Activated T-cell treated with anti-CD3 and anti-CD28 coated beads, Interleukin-2, amount 50 U/mL, for 72 hours (primary cell): ENCODE data around the gene FCER1G. TPM values are rescaled to one million over a fixed set of nuclear protein-coding genes. Genes with fewer than 3 reads are reported as not detected.

Source experiments
- ATAC-seq, 2 donors: fragments of 150-1000 bp; cut with Tn5 transposase; replicated peaks in 1 of 2; 2 replicates each; pipeline ENCODE4 v1.10.0; 2021; ENCODE audit warnings: moderate library complexity in 2 of 2, mild to moderate bottlenecking in 1 of 2
- DNase-seq, 2 donors: peaks; one replicate each; pipeline ENCODE4 v3.0.0; 2021 to 2022; ENCODE audit warnings: mixed read lengths in 1 of 2
- H3K27ac Mint-ChIP-seq: one replicate; pipeline ENCODE4 v1.8.0; 2022; ENCODE audit warnings: mild to moderate bottlenecking, moderate library complexity, mixed read lengths
- H3K27me3 Mint-ChIP-seq: one replicate; pipeline ENCODE4 v1.8.0; 2022; ENCODE audit warnings: low read depth, mixed read lengths
- H3K36me3 Mint-ChIP-seq, 2 donors: one replicate each; pipeline ENCODE4 v1.8.0; 2022; ENCODE audit warnings: mixed read lengths in 2 of 2, mild to moderate bottlenecking in 1 of 2; ENCODE audit not compliant: insufficient read depth in 2 of 2
- H3K4me1 Mint-ChIP-seq: one replicate; pipeline ENCODE4 v1.8.0; 2022; ENCODE audit warnings: low read depth, mixed read lengths
- H3K4me3 Mint-ChIP-seq, 2 donors: one replicate each; pipeline ENCODE4 v1.8.0; 2022; ENCODE audit warnings: mild to moderate bottlenecking in 2 of 2, mixed read lengths in 2 of 2, moderate library complexity in 2 of 2
- H3K9me3 Mint-ChIP-seq, 2 donors: one replicate each; pipeline ENCODE4 v1.8.0; 2022; ENCODE audit warnings: mixed read lengths in 2 of 2
- total RNA-seq, 2 donors: library from RNA; stranded (reverse); gene quantifications; one replicate each; pipeline ENCODE4 v1.2.3, GENCODE V29; 2022

FCER1G gene
- total RNA-seq, 2 donors from 2014 or later = 1.8 to 3.7 TPM

DNA sequence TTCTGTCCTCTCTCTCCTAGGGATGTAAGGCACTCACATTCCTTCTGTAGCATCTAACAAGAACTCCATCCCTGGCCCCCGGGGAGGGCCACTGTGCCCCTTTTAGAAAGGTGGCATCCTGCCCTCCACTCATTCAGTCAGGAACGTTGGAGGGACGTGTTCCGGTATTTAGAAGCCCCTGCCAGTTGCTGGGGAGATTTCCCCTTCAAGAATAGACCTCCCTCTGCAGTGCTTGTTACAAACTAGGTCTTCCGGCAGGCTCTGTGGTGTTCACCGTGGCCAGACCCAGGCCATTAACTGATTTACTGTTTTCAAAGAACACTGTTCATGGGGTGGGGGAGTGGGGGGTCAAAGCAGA lies 44.2 kb downstream of the FCER1G start:
- peaks cover 16 to 20% of the 10 kb centered on the region in 2 donors for H3K36me3 Mint-ChIP-seq
- H3K4me1 Mint-ChIP-seq = peaks cover 25% of the 10 kb centered on the region
- no peak overlapping the region for H3K27ac Mint-ChIP-seq
- DNase-seq = no peak
- no peak for ATAC-seq
- H3K9me3 Mint-ChIP-seq = peaks cover 6 to 11% of the 10 kb centered on the region in 2 donors
- H3K27me3 Mint-ChIP-seq = peaks cover 61% of the 10 kb centered on the region
- peak overlapping the region; percentile 57 to 84 for H3K4me3 Mint-ChIP-seq

DNA sequence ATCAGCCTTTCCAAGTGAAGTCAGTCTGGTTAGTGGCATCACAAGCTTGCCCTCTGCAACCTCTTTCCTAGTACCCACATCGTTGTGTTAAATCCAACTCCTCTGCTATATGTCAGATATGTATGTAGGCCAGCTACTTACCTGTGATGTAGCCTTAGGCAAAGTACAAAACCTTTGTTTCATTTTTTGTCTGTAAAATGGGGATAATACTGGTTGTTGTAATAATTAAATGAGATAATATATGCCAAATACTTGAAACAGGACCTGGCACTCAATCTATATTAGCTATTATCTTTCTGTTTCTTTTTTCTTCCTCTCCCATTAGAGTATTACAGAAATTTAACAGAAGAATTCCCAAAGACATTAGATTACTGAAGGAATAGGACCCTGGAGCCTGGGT lies 44.7 kb downstream of the FCER1G start:
- Mint-ChIP-seq H3K27me3 (peaks cover 61% of the 10 kb centered on the region), H3K4me3 (peak overlapping the region; percentile 57 to 84), H3K36me3 (peaks cover 16 to 20% of the 10 kb centered on the region in 2 donors), H3K9me3 (peaks cover 6 to 11% of the 10 kb centered on the region in 2 donors), H3K27ac (no peak overlapping the region), H3K4me1 (peaks cover 25% of the 10 kb centered on the region)
- no peak for DNase-seq
- ATAC-seq = no peak

DNA sequence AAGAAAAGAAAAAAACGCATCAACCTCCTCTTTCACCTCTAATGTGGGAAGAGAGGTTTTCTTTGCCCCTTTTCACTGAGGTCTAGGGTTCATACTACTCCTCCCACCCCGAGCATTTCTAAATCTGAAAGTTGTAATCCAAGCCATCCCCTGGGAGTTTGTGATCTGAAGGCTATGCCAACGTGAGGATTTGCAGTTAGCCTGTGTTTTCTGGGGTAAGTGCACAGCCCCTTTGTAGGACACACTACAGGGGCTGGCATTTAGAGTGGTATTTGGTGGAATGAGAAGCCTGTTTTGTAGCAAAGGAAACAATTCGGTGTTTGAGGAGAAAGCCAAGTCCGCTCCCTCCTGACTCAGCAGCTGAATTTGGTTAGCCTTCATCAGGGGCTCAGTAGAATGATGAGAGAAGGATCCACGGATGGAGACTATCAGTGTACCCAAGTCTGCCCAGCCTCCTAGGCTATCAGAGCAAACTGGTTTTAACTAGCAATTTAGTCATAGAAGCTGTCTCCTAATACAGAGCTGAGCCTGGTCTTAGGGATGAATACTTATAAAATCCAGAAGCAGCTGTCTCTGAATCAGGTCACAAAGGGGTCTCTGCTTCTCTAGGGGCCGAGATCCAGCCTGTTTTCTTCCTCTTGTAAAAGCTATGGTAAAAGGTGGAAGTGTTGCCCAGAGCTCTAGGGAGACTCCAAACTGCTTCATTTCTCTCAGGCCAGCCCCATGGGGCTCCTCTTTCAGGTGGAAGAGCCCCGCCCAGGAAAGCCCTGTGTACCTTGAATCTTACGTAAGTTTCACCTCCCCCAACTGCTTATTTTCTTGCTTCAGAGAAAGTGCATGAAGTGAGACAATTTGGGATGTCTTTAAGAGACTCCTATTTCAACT lies 45.5 kb downstream of the FCER1G start:
- H3K4me3 Mint-ChIP-seq = no peak overlapping the region
- peaks cover 56% of the 10 kb centered on the region for H3K27me3 Mint-ChIP-seq
- no peak for ATAC-seq
- H3K27ac Mint-ChIP-seq = no peak overlapping the region
- peaks cover 14 to 19% of the 10 kb centered on the region in 2 donors for H3K36me3 Mint-ChIP-seq
- DNase-seq = no peak
- peaks cover 6 to 11% of the 10 kb centered on the region in 2 donors for H3K9me3 Mint-ChIP-seq
- H3K4me1 Mint-ChIP-seq = peaks cover 25% of the 10 kb centered on the region

GRCh38 chr1:161261261-161262235 lies 46.5 kb downstream of the FCER1G start:
- Mint-ChIP-seq H3K27me3 (peaks cover 51% of the 10 kb centered on the region), H3K9me3 (peaks cover 6 to 11% of the 10 kb centered on the region in 2 donors), H3K27ac (no peak overlapping the region), H3K4me3 (no peak overlapping the region), H3K36me3 (peaks cover 12 to 17% of the 10 kb centered on the region in 2 donors), H3K4me1 (peaks cover 25% of the 10 kb centered on the region)
- ATAC-seq (no peak), DNase-seq (no peak)

DNA sequence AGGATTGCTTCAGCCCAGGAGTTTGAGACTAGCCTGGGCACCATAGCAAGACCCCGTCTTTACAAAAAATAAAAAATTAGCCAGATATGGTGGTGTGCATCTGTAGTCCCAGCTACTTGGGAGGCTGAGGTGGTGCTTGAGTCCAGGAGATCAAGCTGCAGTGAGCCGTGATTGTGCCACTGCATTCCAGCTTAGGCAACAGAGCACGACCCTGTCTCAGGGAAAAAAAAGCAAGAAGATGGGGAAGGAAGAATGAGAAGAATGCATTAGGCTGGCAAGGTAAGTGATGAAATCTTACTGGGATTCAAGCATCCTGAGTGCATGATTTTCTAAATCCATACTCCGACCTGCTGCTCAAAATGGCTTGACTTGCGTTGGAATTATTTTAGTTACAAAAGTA lies 50.2 kb downstream of the FCER1G start:
- H3K4me1 Mint-ChIP-seq = peaks cover 5% of the 10 kb centered on the region
- H3K9me3 Mint-ChIP-seq = no peaks in the 10 kb centered on the region
- H3K4me3 Mint-ChIP-seq = no peak overlapping the region
- H3K27ac Mint-ChIP-seq = no peak overlapping the region
- H3K36me3 Mint-ChIP-seq = no peaks in the 10 kb centered on the region
- peaks cover 17% of the 10 kb centered on the region for H3K27me3 Mint-ChIP-seq
- ATAC-seq (no peak), DNase-seq (no peak)

DNA sequence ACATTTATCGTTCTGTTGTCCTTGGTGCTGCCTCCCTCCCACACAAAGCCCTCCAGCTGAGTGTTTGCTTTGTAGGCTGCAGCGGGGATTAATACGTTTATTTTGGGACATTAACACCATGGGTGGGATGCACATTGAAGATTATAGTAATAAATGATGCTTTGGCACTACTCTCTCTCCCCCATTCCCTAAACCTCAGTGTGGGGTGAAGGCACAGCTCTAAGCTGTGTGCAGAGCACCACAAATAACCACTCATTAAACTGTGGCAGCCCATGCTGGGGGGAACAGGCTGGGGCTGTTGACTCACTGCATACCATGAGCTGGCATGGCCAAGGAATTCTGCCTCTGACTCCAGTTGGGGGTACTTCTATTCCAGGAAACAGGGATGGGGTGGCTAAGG lies 51.1 kb downstream of the FCER1G start:
- no peak overlapping the region for H3K27ac Mint-ChIP-seq
- no peaks in the 10 kb centered on the region for H3K4me1 Mint-ChIP-seq
- peaks cover 8% of the 10 kb centered on the region for H3K27me3 Mint-ChIP-seq
- no peak for ATAC-seq
- no peak overlapping the region for H3K4me3 Mint-ChIP-seq
- no peaks in the 10 kb centered on the region for H3K9me3 Mint-ChIP-seq
- DNase-seq = no peak
- H3K36me3 Mint-ChIP-seq = no peaks in the 10 kb centered on the region

GRCh38 chr1:161266836-161267235 lies 51.7 kb downstream of the FCER1G start:
- H3K4me1 Mint-ChIP-seq = no peaks in the 10 kb centered on the region

GRCh38 chr1:161267321-161267720 lies 52.2 kb downstream of the FCER1G start:
- Mint-ChIP-seq H3K4me3 (no peak overlapping the region), H3K27ac (no peak overlapping the region), H3K36me3 (no peaks in the 10 kb centered on the region), H3K27me3 (peaks cover 4% of the 10 kb centered on the region), H3K9me3 (no peaks in the 10 kb centered on the region), H3K4me1 (no peaks in the 10 kb centered on the region)
- DNase-seq = no peak
- no peak for ATAC-seq

More at GRCh38 chr1:161266836-161267235, 51.7 kb downstream of the FCER1G start:
- no peak for DNase-seq
- H3K27me3 Mint-ChIP-seq = peaks cover 5% of the 10 kb centered on the region
- no peak overlapping the region for H3K4me3 Mint-ChIP-seq
- no peaks in the 10 kb centered on the region for H3K36me3 Mint-ChIP-seq
- no peak for ATAC-seq
- no peak overlapping the region for H3K27ac Mint-ChIP-seq
- H3K9me3 Mint-ChIP-seq = no peaks in the 10 kb centered on the region

Other genes with a start within 250 kb of the FCER1G start
- 10 to 100 TPM; 38.2 to 38.8 TPM for gene F11R, start 194.1 kb upstream of the FCER1G start, total RNA-seq
- 10 to 100 TPM; 46.3 to 78.0 TPM for gene TSTD1, start 176.3 kb upstream of the FCER1G start, total RNA-seq
- 10 to 100 TPM; 52.3 to 57.5 TPM for gene USF1, start 169.3 kb upstream of the FCER1G start, total RNA-seq
- gene ARHGAP30, start 145.4 kb upstream of the FCER1G start, total RNA-seq = 100 to 1,000 TPM; 192 to 198 TPM
- gene NECTIN4, start 125.7 kb upstream of the FCER1G start, total RNA-seq = under 1 TPM in 1 of 2 donors, not detected in 1; 0.31 TPM
- 1 to 10 TPM; 5.7 to 7.1 TPM for gene KLHDC9, start 116.9 kb upstream of the FCER1G start, total RNA-seq
- 100 to 1,000 TPM; 117 to 122 TPM for gene PFDN2, start 97.3 kb upstream of the FCER1G start, total RNA-seq
- 10 to 100 TPM; 82.0 to 87.2 TPM for gene NIT1, start 97.2 kb upstream of the FCER1G start, total RNA-seq
- 10 to 100 TPM; 49.8 to 51.3 TPM for gene DEDD, start 82.6 kb upstream of the FCER1G start, total RNA-seq
- 10 to 100 TPM; 91.4 to 97.9 TPM for gene UFC1, start 61.3 kb upstream of the FCER1G start, total RNA-seq
- 10 to 100 TPM; 36.0 to 46.4 TPM for gene USP21, start 55.8 kb upstream of the FCER1G start, total RNA-seq
- 10 to 100 TPM; 35.3 to 45.9 TPM for gene PPOX, start 48.9 kb upstream of the FCER1G start, total RNA-seq
- gene B4GALT3, start 37.8 kb upstream of the FCER1G start, total RNA-seq = 10 to 100 TPM; 55.9 to 56.5 TPM
- gene ADAMTS4, start 16.2 kb upstream of the FCER1G start, total RNA-seq = 1 to 10 TPM; 4.0 to 7.7 TPM
- gene NDUFS2, start 12.9 kb upstream of the FCER1G start, total RNA-seq = 100 to 1,000 TPM; 108 to 114 TPM
- gene APOA2, start 8.3 kb downstream of the FCER1G start, total RNA-seq = not detected
- 10 to 100 TPM; 10.3 to 14.6 TPM for gene TOMM40L, start 10.8 kb downstream of the FCER1G start, total RNA-seq
- gene NR1I3, start 22.9 kb downstream of the FCER1G start, total RNA-seq = not detected
- gene PCP4L1, start 43.5 kb downstream of the FCER1G start, total RNA-seq = 1 to 10 TPM in 1 of 2 donors, under 1 TPM in 1; 0.55 to 1.2 TPM
- 1 to 10 TPM; 5.5 to 8.5 TPM for gene MPZ, start 94.7 kb downstream of the FCER1G start, total RNA-seq
- gene SDHC, start 99.1 kb downstream of the FCER1G start, total RNA-seq = 100 to 1,000 TPM; 140 to 141 TPM
- under 1 TPM in 1 of 2 donors, not detected in 1; 0.76 TPM for gene CFAP126, start 152.6 kb downstream of the FCER1G start, total RNA-seq